Upper lobe of left lung (tissue), 4 donors: Measurements from ENCODE around the gene RNU1-4.
"Not testable (repeated sequence)": the region's sequence is repeated elsewhere in the genome, so short reads cannot be mapped to it uniquely, and the experiment has no call there.

Experiments
- EP300 ChIP-seq, 4 donors: sonication (generic); formaldehyde crosslinking; IDR thresholded peaks; one replicate each; pipeline ENCODE4 v1.5.1; 2017; ENCODE audit warnings: antibody characterized with exemption in 4 of 4, control low read depth in 2 of 4
- POLR2A ChIP-seq, 4 donors: fragments of 450-650 bp; IDR thresholded peaks; one replicate each; pipeline ENCODE4 v1.5.1; 2016 to 2017; ENCODE audit warnings: antibody characterized with exemption in 4 of 4, mild to moderate bottlenecking in 2 of 4
- POLR2AphosphoS5 ChIP-seq, 2 donors: sonication (generic); formaldehyde crosslinking; IDR thresholded peaks; one replicate each; pipeline ENCODE4 v1.5.1; 2017; ENCODE audit warnings: antibody characterized with exemption in 2 of 2
- TF ChIP-seq, protein P1 (sequence below), 6 experiments: fragments of 450-650 bp in 4 of 6; fragments of 200-600 bp in 2 of 6; sonication (generic) in 2 of 6; IDR thresholded peaks; one replicate each; pipeline ENCODE4 v1.5.1; 2016 to 2019; ENCODE audit warnings: antibody characterized with exemption in 6 of 6

DNA sequence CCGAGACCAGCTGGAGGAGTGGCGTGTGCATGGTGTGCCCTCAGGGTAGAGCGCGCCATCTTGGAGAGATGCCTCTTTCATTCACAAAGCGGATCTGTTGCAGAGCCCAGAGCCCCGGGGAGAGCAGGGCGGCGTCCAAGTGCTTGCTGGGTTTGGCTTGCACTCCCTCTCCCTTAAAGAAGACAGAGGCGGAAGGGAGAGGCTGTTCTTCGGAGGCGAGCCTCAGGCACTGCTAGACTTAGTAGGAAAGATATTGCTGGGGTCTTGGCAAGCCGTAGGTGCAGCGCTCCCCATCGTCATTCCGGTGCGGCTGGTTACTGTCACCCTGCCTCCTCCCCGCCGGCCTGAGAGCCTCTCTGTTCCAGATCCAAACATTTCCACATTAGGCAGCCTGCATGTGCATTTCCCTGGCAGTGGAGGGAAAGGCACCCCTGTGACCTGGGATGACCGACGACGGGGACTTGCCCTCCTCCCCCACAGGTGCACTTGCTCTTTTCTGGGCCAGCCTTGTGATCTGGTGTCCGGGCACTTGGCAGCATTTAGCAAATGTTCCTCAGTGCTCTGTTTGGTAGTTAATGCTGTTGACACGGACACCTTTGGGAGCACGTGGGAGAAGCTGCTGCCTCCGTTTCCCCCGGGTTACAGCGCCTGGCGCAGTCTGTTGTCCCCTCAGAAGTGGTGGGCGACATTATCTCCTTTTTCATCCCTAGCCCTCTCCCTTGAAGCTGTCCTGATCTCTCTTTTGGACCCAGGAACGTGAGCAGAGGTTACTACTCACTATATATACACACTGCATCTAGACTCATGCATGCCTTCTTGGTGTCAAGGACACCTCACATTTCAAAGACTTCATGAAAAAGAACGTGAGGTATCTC lies 25.7 kb downstream of the RNU1-4 start:
- TF ChIP-seq, protein P1, sequence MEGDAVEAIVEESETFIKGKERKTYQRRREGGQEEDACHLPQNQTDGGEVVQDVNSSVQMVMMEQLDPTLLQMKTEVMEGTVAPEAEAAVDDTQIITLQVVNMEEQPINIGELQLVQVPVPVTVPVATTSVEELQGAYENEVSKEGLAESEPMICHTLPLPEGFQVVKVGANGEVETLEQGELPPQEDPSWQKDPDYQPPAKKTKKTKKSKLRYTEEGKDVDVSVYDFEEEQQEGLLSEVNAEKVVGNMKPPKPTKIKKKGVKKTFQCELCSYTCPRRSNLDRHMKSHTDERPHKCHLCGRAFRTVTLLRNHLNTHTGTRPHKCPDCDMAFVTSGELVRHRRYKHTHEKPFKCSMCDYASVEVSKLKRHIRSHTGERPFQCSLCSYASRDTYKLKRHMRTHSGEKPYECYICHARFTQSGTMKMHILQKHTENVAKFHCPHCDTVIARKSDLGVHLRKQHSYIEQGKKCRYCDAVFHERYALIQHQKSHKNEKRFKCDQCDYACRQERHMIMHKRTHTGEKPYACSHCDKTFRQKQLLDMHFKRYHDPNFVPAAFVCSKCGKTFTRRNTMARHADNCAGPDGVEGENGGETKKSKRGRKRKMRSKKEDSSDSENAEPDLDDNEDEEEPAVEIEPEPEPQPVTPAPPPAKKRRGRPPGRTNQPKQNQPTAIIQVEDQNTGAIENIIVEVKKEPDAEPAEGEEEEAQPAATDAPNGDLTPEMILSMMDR (IDR thresholded peaks at IDR 0.05), result not testable (repeated sequence)
- TF ChIP-seq POLR2AphosphoS5, POLR2A, EP300 (IDR thresholded peaks at IDR 0.05): not testable (repeated sequence)
